K562 (cell line): ENCODE data around the gene FAM78B.

ENCODE experiments used
- E2F4 ChIP-seq: sonication (generic); formaldehyde crosslinking; IDR thresholded peaks from 2 replicates; pipeline ENCODE4 v1.8.0; 2022; ENCODE audit warnings: mild to moderate bottlenecking, low read depth, missing genetic modification reagents
- FOXK2 ChIP-seq, 2 experiments: fragments of 450-650 bp; IDR thresholded peaks in 1 of 2; conservative IDR thresholded peaks in 1 of 2; 2 replicates each; pipeline ENCODE4 v1.6.1; 2016; ENCODE audit warnings: low read depth in 2 of 2, mild to moderate bottlenecking in 1 of 2
- KDM1A ChIP-seq, 2 experiments: fragments of 450-650 bp; IDR thresholded peaks; 2 replicates each; pipeline ENCODE4 v1.6.1; 2016; ENCODE audit warnings: mild to moderate bottlenecking in 2 of 2
- NRF1 ChIP-seq, 2 experiments: fragments of 450-650 bp; IDR thresholded peaks in 1 of 2; conservative IDR thresholded peaks in 1 of 2; 2 replicates each; pipeline ENCODE4 v1.6.1; 2014; ENCODE audit warnings: mild to moderate bottlenecking in 2 of 2
- PHF8 ChIP-seq: fragments of 200-600 bp; sonication (generic); IDR thresholded peaks from 2 replicates; pipeline ENCODE4 v1.6.1; 2012; ENCODE audit warnings: mixed run types, mild to moderate bottlenecking, inconsistent platforms, low read length, moderate library complexity, borderline replicate concordance
- PRMT5 ChIP-seq: sonication (generic); formaldehyde crosslinking; IDR thresholded peaks from 2 replicates; pipeline ENCODE4 v1.5.0; 2020; ENCODE audit warnings: missing genetic modification reagents
- TAF1 ChIP-seq: IDR thresholded peaks from 2 replicates; pipeline ENCODE4 v1.6.1; 2011; ENCODE audit warnings: mild to moderate bottlenecking, low read length, moderate library complexity; ENCODE audit not compliant: insufficient read depth, control insufficient read depth, severe bottlenecking; ENCODE audit errors: extremely low read depth
- ZBTB8A ChIP-seq: fragments of 450-650 bp; IDR thresholded peaks from 2 replicates; pipeline ENCODE4 v1.6.1; 2018; ENCODE audit warnings: mild to moderate bottlenecking, moderate library complexity; ENCODE audit not compliant: partially characterized antibody
- ZNF12 ChIP-seq: sonication (generic); formaldehyde crosslinking; IDR thresholded peaks from 2 replicates; pipeline ENCODE4 v1.4.0; 2020; ENCODE audit warnings: mild to moderate bottlenecking, missing genetic modification reagents

DNA sequence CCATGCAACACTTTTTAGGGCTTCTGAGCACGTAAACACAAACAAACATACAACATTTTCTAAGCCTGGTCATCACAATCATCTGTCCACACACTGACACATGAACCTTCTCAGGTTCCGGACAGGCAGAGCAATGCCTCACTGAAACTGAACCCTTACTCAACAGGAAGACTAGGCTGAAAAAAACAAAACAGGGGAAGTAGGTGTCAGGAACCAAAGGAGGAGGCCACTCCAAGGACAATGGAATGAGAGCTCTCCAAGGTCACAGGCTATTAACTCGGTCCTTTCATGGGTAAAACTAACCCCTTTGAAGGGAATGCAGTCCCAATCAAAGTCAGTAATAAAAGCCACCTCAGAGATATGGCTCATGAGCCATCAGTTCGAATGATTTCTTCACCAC lies 76.6 kb downstream of the FAM78B start:
- TF ChIP-seq E2F4, result no peak
- TF ChIP-seq PRMT5, result no peak
- TF ChIP-seq ZBTB8A, result no peak
- no peak for TF ChIP-seq ZNF12 (CRISPR knock-in tag)
- TF ChIP-seq PHF8, result no peak
- no peak for TF ChIP-seq KDM1A (IDR thresholded peaks at IDR 0.05)
- TF ChIP-seq NRF1 (conservative IDR thresholded peaks at IDR 0.05 in 1 of 2, IDR thresholded peaks at IDR 0.05 in 1 of 2), result no peak
- no peak for TF ChIP-seq TAF1
- TF ChIP-seq FOXK2 (conservative IDR thresholded peaks at IDR 0.05 in 1 of 2, IDR thresholded peaks at IDR 0.05 in 1 of 2; ENCODE audit: low read depth in 2 of 2), result no peak
